HG03196 (cell line): ENCODE data around the gene FDPS.

Source experiments
- ATAC-seq: cut with Tn5 transposase; IDR thresholded peaks from one replicate; pipeline ENCODE4 v1.9.1; 2021; ENCODE audit not compliant: unreplicated experiment

Gene FDPS

GRCh38 chr1:155352631-155353030, 44.0 kb downstream of the FDPS start:
- no peak for ATAC-seq

- ATAC-seq: no peak
Measured at GRCh38 chr1:155360051-155360450, 51.4 kb downstream of the FDPS start.
